Stomach (tissue), 9 donors: ENCODE data around the gene FRMD1. TPM values are rescaled to one million over a fixed set of nuclear protein-coding genes. Genes with fewer than 3 reads are reported as not detected.

Source experiments
- DNase-seq, 2 donors: peaks; one replicate each; pipeline versions ENCODE4 v3.0.0 to v3.0.0-alpha.2; 2013 to 2019
- H3K27ac ChIP-seq, 5 donors: fragments of 200-600 bp in 4 of 5; sonication (generic) in 4 of 5; one replicate each; pipeline ENCODE4 v1.5.1; 2013 to 2019; ENCODE audit warnings: mild to moderate bottlenecking in 1 of 5, moderate library complexity in 1 of 5
- H3K27me3 ChIP-seq, 3 donors: fragments of 200-600 bp; sonication (generic); one replicate each; pipeline ENCODE4 v1.5.1; 2017 to 2019; ENCODE audit warnings: mixed run types in 1 of 3
- H3K36me3 ChIP-seq, 4 donors: fragments of 200-600 bp; sonication (generic); 1 replicate in 3 of 4; 2 replicates in 1 of 4; pipeline ENCODE4 v1.5.1; 2016 to 2019
- H3K4me1 ChIP-seq, 4 donors: fragments of 200-600 bp; sonication (generic); one replicate each; pipeline ENCODE4 v1.5.1; 2016 to 2019
- H3K4me3 ChIP-seq, 4 donors: fragments of 200-600 bp; sonication (generic) in 3 of 4; one replicate each; pipeline ENCODE4 v1.5.1; 2016 to 2019; ENCODE audit warnings: mild to moderate bottlenecking in 1 of 4
- H3K9me3 ChIP-seq, 4 donors: fragments of 200-600 bp; sonication (generic); one replicate each; pipeline ENCODE4 v1.5.1; 2016 to 2019
- CTCF ChIP-seq, 7 experiments: fragments of 450-650 bp in 4 of 7; fragments of 200-600 bp in 3 of 7; sonication (generic) in 3 of 7; IDR thresholded peaks; one replicate each; pipeline ENCODE4 v1.5.1; 2016 to 2019; ENCODE audit warnings: antibody characterized with exemption in 7 of 7, control low read depth in 2 of 7, mild to moderate bottlenecking in 1 of 7
- EP300 ChIP-seq: sonication (generic); formaldehyde crosslinking; IDR thresholded peaks from one replicate; pipeline ENCODE4 v1.6.1; 2017; ENCODE audit warnings: antibody characterized with exemption
- POLR2A ChIP-seq, 4 donors: fragments of 450-650 bp; IDR thresholded peaks; one replicate each; pipeline ENCODE4 v1.6.1; 2016; ENCODE audit warnings: antibody characterized with exemption in 4 of 4, control low read depth in 2 of 4, mild to moderate bottlenecking in 1 of 4, moderate library complexity in 1 of 4
- POLR2AphosphoS5 ChIP-seq, 3 donors: sonication (generic); formaldehyde crosslinking; IDR thresholded peaks; one replicate each; pipeline ENCODE4 v1.6.1; 2016; ENCODE audit warnings: antibody characterized with exemption in 3 of 3
- WGBS, 5 donors: extraction: QIAGEN DNeasy Blood & Tissue Kit in 3 of 5; methylation state at CpG; one replicate each; pipeline versions ENCODE4 v1.1.5 to v1.1.7; 2013 to 2018; 5-methylcytosine and 5-hydroxymethylcytosine counted together
- intact Hi-C: fragments of 100-400 bp; cut with DNase I; formaldehyde crosslinking; loops from one replicate; pipeline ENCODE4 v1.15.1; 2023; ENCODE audit warnings: low total_unique reads
- polyA plus RNA-seq, 3 donors: library from polyadenylated mRNA; stranded (reverse); fragments of 200-250 nt; gene quantifications; one replicate each; pipeline ENCODE4 v1.2.3, GENCODE V29; 2013
- total RNA-seq, 5 donors: library from RNA; depleted of rRNA; stranded (reverse); fragments of >200 nt; gene quantifications; one replicate each; pipeline versions ENCODE4 v1.1.0 to v1.2.3, GENCODE V29; 2014 to 2016
- donor health status: healthy with polysubstance abuse.
- donor health status: Bipolar disorder and iron deficiency.
- donor health status: healthy.

The FRMD1 gene
- total and polyA plus RNA-seq, 8 donors, result 0.43 to 42.9 (median 7.7) TPM

GRCh38 chr6:168013250-168013915 lies 65.6 kb downstream of the FRMD1 start:
- H3K4me3 ChIP-seq, result no peak overlapping the region
- TF ChIP-seq POLR2AphosphoS5 (IDR thresholded peaks at IDR 0.05) (no peak), CTCF (IDR thresholded peaks at IDR 0.05) (no peak), EP300 (no peak), POLR2A (IDR thresholded peaks at IDR 0.05) (no peak)
- no peak overlapping the region for H3K27ac ChIP-seq
- WGBS, 5 donors, result 76 to 89% (median 82%) methylated on average over 5 to 7 of the region's 7 CpGs
- no peaks in the 10 kb centered on the region for H3K27me3 ChIP-seq
- H3K9me3 ChIP-seq, result peaks cover 4 to 27% (median 14%) of the 10 kb centered on the region in 4 donors
- H3K4me1 ChIP-seq, result peaks cover 0 to 4% (median 0%) of the 10 kb centered on the region in 4 donors
- H3K36me3 ChIP-seq, result no peaks in the 10 kb centered on the region
- intact Hi-C loops, result no loop called here
- no peak for DNase-seq

- Histone ChIP-seq H3K9me3 (peaks cover 4 to 27% (median 14%) of the 10 kb centered on the region in 4 donors), H3K4me1 (peaks cover 0 to 4% (median 0%) of the 10 kb centered on the region in 4 donors), H3K4me3 (no peak overlapping the region), H3K36me3 (no peaks in the 10 kb centered on the region), H3K27me3 (no peaks in the 10 kb centered on the region), H3K27ac (no peak overlapping the region)
- TF ChIP-seq POLR2AphosphoS5 (IDR thresholded peaks at IDR 0.05) (no peak), POLR2A (IDR thresholded peaks at IDR 0.05) (no peak)
- DNase-seq, result no peak
- 79 to 94% (median 88%) methylated on average over 10 to 13 of the region's 13 CpGs for WGBS, 5 donors
- intact Hi-C loops, result no loop called here
Measured at GRCh38 chr6:168012431-168013249, 66.4 kb downstream of the FRMD1 start.

GRCh38 chr6:168011291-168011690 lies 67.7 kb downstream of the FRMD1 start:
- no peaks in the 10 kb centered on the region for H3K27me3 ChIP-seq
- H3K9me3 ChIP-seq, result peaks cover 4 to 27% (median 14%) of the 10 kb centered on the region in 4 donors
- H3K27ac ChIP-seq, result no peak overlapping the region
- no peak overlapping the region for H3K4me3 ChIP-seq
- TF ChIP-seq POLR2A (IDR thresholded peaks at IDR 0.05) (no peak), POLR2AphosphoS5 (IDR thresholded peaks at IDR 0.05) (no peak), CTCF (IDR thresholded peaks at IDR 0.05) (no peak), EP300 (no peak)
- no peak for DNase-seq
- intact Hi-C loops, result no loop called here
- H3K36me3 ChIP-seq, result no peaks in the 10 kb centered on the region
- 86 to 97% (median 95%) methylated on average over 1 of the region's 1 CpG for WGBS, 5 donors
- H3K4me1 ChIP-seq, result peaks cover 0 to 5% (median 4%) of the 10 kb centered on the region in 4 donors

GRCh38 chr6:168009331-168009730 lies 69.7 kb downstream of the FRMD1 start:
- no peak for DNase-seq
- Histone ChIP-seq H3K9me3 (peaks cover 4 to 27% (median 14%) of the 10 kb centered on the region in 4 donors), H3K36me3 (no peaks in the 10 kb centered on the region), H3K27ac (no peak overlapping the region), H3K4me3 (no peak overlapping the region), H3K27me3 (no peaks in the 10 kb centered on the region), H3K4me1 (peaks cover 0 to 5% (median 4%) of the 10 kb centered on the region in 4 donors)
- intact Hi-C loops, result no loop called here
- WGBS, 5 donors, result 87 to 90% (median 87%) methylated on average over 3 of the region's 3 CpGs
- TF ChIP-seq CTCF (IDR thresholded peaks at IDR 0.05), result no peak
- no peak for TF ChIP-seq POLR2A (IDR thresholded peaks at IDR 0.05)
- no peak for TF ChIP-seq EP300
- TF ChIP-seq POLR2AphosphoS5 (IDR thresholded peaks at IDR 0.05), result no peak
